HG02938 (cell line): Measurements from ENCODE around the gene SEPTIN5.

ENCODE experiments used
- ATAC-seq: cut with Tn5 transposase; IDR thresholded peaks from one replicate; pipeline ENCODE4 v1.9.1; 2021; ENCODE audit warnings: mild to moderate bottlenecking, moderate library complexity; ENCODE audit not compliant: unreplicated experiment

The SEPTIN5 gene

DNA sequence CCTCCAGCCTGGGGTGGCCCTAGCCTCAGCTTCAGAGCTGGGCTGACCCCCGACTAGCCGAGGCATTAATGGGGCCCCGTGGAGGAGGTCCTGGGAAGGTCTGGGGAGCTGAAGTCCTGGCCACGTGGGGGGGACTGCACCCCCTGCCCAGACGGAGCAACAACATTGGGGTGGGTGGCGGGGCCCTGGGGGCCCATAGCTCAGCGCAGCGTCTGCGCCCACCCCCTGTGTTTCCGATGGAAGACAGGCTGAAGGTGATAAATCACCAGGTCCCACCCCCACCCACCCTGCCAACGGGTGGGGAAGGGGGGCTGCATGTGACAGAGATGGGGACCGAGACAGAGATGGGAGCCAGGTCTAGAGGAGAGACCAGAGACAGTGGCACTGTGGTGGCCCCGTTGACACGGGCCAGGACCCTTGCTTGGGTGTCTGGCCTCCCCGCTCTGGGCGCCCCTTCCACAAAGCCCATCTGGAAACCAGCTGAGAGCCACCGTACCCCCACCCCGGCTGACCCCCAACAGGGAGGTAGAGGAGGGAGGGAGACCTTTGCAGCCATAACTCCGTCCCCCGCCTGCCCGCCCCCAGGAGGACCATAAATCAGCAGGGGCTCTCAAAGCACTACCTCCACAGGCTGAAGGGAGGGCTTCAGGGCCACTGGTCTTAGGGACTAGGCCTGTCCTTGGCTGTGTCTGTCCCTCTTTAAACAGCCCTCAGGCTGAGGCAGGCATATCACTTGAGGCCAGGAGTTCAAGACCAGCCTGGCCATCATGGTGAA is 17.2 kb downstream of the SEPTIN5 start:
- ATAC-seq: no peak

GRCh38 chr22:19732403-19733113 is 18.3 kb downstream of the SEPTIN5 start:
- ATAC-seq: no peak

GRCh38 chr22:19733755-19734154 is 19.5 kb downstream of the SEPTIN5 start:
- no peak for ATAC-seq

GRCh38 chr22:19734163-19734562 is 19.9 kb downstream of the SEPTIN5 start:
- no peak for ATAC-seq

GRCh38 chr22:19734837-19735382 is 20.6 kb downstream of the SEPTIN5 start:
- ATAC-seq: no peak

- ATAC-seq: no peak
Measured at GRCh38 chr22:19735665-19736510, 21.6 kb downstream of the SEPTIN5 start.

- ATAC-seq: no peak
Measured at GRCh38 chr22:19737846-19738663, 23.8 kb downstream of the SEPTIN5 start.

- no peak for ATAC-seq
Measured at GRCh38 chr22:19738664-19739447, 24.6 kb downstream of the SEPTIN5 start.

GRCh38 chr22:19739448-19739895 is 25.2 kb downstream of the SEPTIN5 start:
- no peak for ATAC-seq

DNA sequence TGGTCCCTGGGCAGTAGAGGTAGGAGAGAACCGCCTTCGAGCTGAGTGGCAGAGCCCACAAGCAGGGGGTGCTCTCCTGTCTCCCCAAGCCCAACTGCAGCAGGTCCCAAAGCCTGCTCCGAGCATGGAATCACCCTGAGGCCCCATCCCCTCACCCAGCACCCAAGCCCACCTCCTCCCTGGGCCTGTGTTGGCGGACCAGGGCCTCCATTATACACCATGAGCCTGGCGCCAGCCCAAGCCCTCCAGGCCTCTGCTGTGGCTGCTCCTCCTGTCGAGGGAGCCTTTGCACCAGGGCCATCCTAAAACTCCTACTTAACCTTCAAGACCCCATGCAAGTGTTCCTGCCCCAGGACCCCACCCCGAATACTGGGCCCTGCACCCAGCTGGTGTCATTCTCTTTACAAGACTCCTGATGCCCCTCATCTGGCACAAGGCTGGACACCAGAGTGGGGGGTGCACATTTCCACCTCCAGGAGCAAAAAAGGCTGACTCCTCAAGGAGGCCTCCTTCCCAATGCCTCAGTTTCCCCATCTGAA is 25.7 kb downstream of the SEPTIN5 start:
- ATAC-seq: no peak

DNA sequence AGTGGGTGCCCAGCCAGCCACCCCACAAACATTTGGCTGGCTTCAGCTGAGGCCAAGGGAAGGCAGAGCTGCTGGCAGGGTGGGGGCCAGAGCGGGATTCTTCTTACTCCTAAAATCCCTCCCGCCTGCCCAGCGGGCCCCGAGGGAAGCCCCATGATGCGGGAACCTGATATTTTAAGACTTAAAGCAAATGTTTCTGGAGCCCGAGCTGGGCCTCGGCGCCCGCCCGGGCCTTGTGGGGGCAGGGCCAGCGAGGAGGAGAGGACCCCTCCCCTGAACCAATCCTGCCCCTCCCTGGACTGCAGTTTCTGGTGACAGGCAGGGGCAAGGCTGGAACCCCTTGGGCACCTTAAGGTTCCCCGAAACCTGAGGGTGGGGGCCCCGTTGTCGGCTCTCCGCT is 26.3 kb downstream of the SEPTIN5 start:
- ATAC-seq: no peak

GRCh38 chr22:19741053-19741452 is 26.8 kb downstream of the SEPTIN5 start:
- ATAC-seq: no peak

DNA sequence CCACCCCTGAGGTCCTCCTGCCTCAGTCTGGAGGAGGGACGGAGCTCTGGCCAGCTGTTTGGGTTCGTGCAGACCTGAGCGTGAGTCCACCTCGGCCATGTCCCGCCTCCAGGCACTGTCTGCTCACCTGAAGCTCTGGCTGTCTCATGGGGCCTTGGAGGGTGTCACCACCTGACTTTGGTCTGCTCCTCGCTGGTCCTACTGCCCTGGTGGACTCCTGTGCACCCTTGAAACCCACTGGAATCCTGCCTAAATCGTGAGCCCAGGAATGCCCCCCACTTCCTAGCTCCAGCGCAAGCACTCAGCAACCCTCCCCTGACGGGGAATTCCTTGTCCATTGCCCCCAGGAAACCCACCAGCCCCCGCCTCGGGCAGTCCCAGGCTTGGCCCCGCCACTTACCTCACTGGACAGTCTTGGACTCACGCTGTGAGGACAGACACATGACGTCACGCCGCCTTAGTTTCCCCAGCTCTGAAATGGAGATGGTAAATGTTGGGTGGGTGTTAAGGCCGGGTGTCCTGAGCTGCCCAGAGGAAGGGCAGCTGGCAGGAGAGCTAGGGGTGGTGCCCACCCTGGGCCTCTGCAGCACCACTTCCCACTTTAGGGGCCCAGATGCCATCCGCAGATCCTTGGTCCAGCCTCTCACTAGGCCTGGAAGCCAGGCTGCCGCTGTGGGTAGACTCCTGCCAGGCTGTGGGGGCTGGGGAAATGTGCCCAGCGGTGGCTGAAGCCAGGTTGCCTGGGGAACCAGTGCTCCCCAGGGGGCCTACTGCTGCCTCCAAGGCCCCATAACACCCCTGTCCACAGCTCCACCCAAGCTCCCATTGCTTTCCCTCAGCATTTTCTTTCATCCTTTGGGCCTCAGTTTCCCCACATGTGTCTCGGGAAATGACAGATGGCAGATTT is 28.1 kb downstream of the SEPTIN5 start:
- ATAC-seq: no peak

GRCh38 chr22:19743081-19743480 is 28.8 kb downstream of the SEPTIN5 start:
- ATAC-seq: no peak

GRCh38 chr22:19743651-19744050 is 29.3 kb downstream of the SEPTIN5 start:
- ATAC-seq: no peak

- ATAC-seq: no peak
Measured at GRCh38 chr22:19744350-19745006, 30.2 kb downstream of the SEPTIN5 start.
